HEK293 (cell line): Measurements from ENCODE around the gene DSCAML1.

ENCODE experiments used
- CTCF ChIA-PET: fragments of 350-600 bp; formaldehyde crosslinking; extraction: SDS; loops from one replicate; lab custom pipeline; 2021; ENCODE audit warnings: antibody characterized with exemption; lab: Yijun Ruan, JAX
- POLR2A ChIA-PET: fragments of 300-600 bp; formaldehyde crosslinking; extraction: SDS; loops from one replicate; lab custom pipeline; 2020; ENCODE audit warnings: antibody characterized with exemption, inconsistent platforms; lab: Yijun Ruan, JAX
- H3K27ac ChIP-seq: fragments of 200-500 bp; sonication (Bioruptor generic); 2 replicates; pipeline ENCODE4 v1.5.1; 2014; ENCODE audit warnings: low read depth, low read length, control low read depth, inconsistent platforms; ENCODE audit errors: extremely low read depth
- H3K36me3 ChIP-seq, 2 experiments: fragments of 200-500 bp in 1 of 2; sonication (Bioruptor generic) in 1 of 2; 1 replicate in 1 of 2; 2 replicates in 1 of 2; pipeline ENCODE4 v1.5.1; 2014 to 2017; ENCODE audit warnings: inconsistent platforms in 2 of 2, low read length in 2 of 2; ENCODE audit not compliant: control insufficient read depth in 2 of 2, insufficient read depth in 1 of 2
- H3K4me1 ChIP-seq: fragments of 200-500 bp; sonication (Bioruptor generic); 2 replicates; pipeline ENCODE4 v1.5.1; 2014; ENCODE audit warnings: mild to moderate bottlenecking, low read length, inconsistent platforms; ENCODE audit not compliant: control insufficient read depth, insufficient read depth
- H3K4me3 ChIP-seq: 2 replicates; pipeline ENCODE4 v1.5.1; 2011; ENCODE audit warnings: low read depth, mild to moderate bottlenecking, control low read depth, low read length, moderate library complexity
- H3K9me3 ChIP-seq: fragments of 200-500 bp; sonication (Bioruptor generic); 2 replicates; pipeline ENCODE4 v1.5.1; 2014; ENCODE audit warnings: low read depth, low read length, inconsistent platforms; ENCODE audit not compliant: control insufficient read depth, insufficient read depth
- BCL6B ChIP-seq: fragments of 450-650 bp; formaldehyde crosslinking; IDR thresholded peaks from 2 replicates; pipeline ENCODE4 v1.5.1; 2017; ENCODE audit warnings: missing biosample characterization, missing genetic modification characterization
- MZF1 ChIP-seq: fragments of 450-650 bp; formaldehyde crosslinking; IDR thresholded peaks from 2 replicates; pipeline ENCODE4 v1.5.1; 2017; ENCODE audit warnings: missing biosample characterization, missing genetic modification characterization, borderline replicate concordance
- OVOL3 ChIP-seq: fragments of 450-650 bp; formaldehyde crosslinking; IDR thresholded peaks from 2 replicates; pipeline ENCODE4 v1.5.1; 2016; ENCODE audit warnings: missing biosample characterization, missing genetic modification characterization
- TRIM28 ChIP-seq: IDR thresholded peaks from 2 replicates; pipeline ENCODE4 v1.6.1; 2011; ENCODE audit warnings: low read length, control low read depth, borderline replicate concordance
- WT1 ChIP-seq: fragments of 450-650 bp; formaldehyde crosslinking; IDR thresholded peaks from 2 replicates; pipeline ENCODE4 v1.5.1; 2016; ENCODE audit warnings: missing biosample characterization, missing genetic modification characterization
- ZBTB49 ChIP-seq: fragments of 450-650 bp; formaldehyde crosslinking; IDR thresholded peaks from 2 replicates; pipeline ENCODE4 v1.5.1; 2016; ENCODE audit warnings: missing biosample characterization, missing genetic modification characterization, low read depth
- ZFP41 ChIP-seq: fragments of 450-650 bp; formaldehyde crosslinking; IDR thresholded peaks from 2 replicates; pipeline ENCODE4 v1.5.1; 2016; ENCODE audit warnings: missing biosample characterization, missing genetic modification characterization, borderline replicate concordance
- ZNF140 ChIP-seq: fragments of 450-650 bp; formaldehyde crosslinking; IDR thresholded peaks from 2 replicates; pipeline ENCODE4 v1.5.1; 2016; ENCODE audit warnings: missing biosample characterization, missing genetic modification characterization
- ZNF302 ChIP-seq: fragments of 450-650 bp; formaldehyde crosslinking; IDR thresholded peaks from 2 replicates; pipeline ENCODE4 v1.5.1; 2016; ENCODE audit warnings: missing biosample characterization, missing genetic modification characterization, low read depth
- ZNF416 ChIP-seq: fragments of 450-650 bp; formaldehyde crosslinking; IDR thresholded peaks from 2 replicates; pipeline ENCODE4 v1.5.1; 2016; ENCODE audit warnings: missing biosample characterization, missing genetic modification characterization
- ZNF610 ChIP-seq: fragments of 450-650 bp; formaldehyde crosslinking; IDR thresholded peaks from 2 replicates; pipeline ENCODE4 v1.5.1; 2016; ENCODE audit warnings: missing biosample characterization, missing genetic modification characterization, borderline replicate concordance
- ZNF658 ChIP-seq: fragments of 450-650 bp; formaldehyde crosslinking; IDR thresholded peaks from 2 replicates; pipeline ENCODE4; 2016; ENCODE audit warnings: missing biosample characterization, missing genetic modification characterization
- ZNF664 ChIP-seq: fragments of 450-650 bp; formaldehyde crosslinking; IDR thresholded peaks from 2 replicates; pipeline ENCODE4 v1.5.1; 2016; ENCODE audit warnings: missing biosample characterization, missing genetic modification characterization
- ZNF670 ChIP-seq: fragments of 450-650 bp; formaldehyde crosslinking; IDR thresholded peaks from 2 replicates; pipeline ENCODE4 v1.5.1; 2016; ENCODE audit warnings: missing biosample characterization, missing genetic modification characterization, low read depth
- ZNF76 ChIP-seq: fragments of 450-650 bp; formaldehyde crosslinking; IDR thresholded peaks from 2 replicates; pipeline ENCODE4; 2016; ENCODE audit warnings: low read depth, missing biosample characterization, missing genetic modification characterization, borderline replicate concordance
- ZSCAN30 ChIP-seq: fragments of 450-650 bp; IDR thresholded peaks from 2 replicates; pipeline ENCODE4 v1.5.1; 2018; ENCODE audit warnings: missing biosample characterization, mild to moderate bottlenecking, missing genetic modification characterization, moderate library complexity
- TF ChIP-seq, protein P1 (sequence below): fragments of 450-650 bp; formaldehyde crosslinking; IDR thresholded peaks from 2 replicates; pipeline ENCODE4 v1.5.1; 2017; ENCODE audit warnings: missing biosample characterization, missing genetic modification characterization
- TF ChIP-seq, protein P2 (sequence below): fragments of 450-650 bp; formaldehyde crosslinking; IDR thresholded peaks from 2 replicates; pipeline ENCODE4 v1.5.1; 2016; ENCODE audit warnings: missing biosample characterization, missing genetic modification characterization, borderline replicate concordance
- TF ChIP-seq, protein P3 (sequence below): sonication (generic); formaldehyde crosslinking; IDR thresholded peaks from 2 replicates; pipeline ENCODE4 v1.8.1; 2022; ENCODE audit warnings: mild to moderate bottlenecking, moderate library complexity, missing genetic modification reagents
- TF ChIP-seq, protein P4 (sequence below): fragments of 450-650 bp; formaldehyde crosslinking; IDR thresholded peaks from 2 replicates; pipeline ENCODE4 v1.5.1; 2016; ENCODE audit warnings: missing biosample characterization, missing genetic modification characterization

DSCAML1 gene

DNA sequence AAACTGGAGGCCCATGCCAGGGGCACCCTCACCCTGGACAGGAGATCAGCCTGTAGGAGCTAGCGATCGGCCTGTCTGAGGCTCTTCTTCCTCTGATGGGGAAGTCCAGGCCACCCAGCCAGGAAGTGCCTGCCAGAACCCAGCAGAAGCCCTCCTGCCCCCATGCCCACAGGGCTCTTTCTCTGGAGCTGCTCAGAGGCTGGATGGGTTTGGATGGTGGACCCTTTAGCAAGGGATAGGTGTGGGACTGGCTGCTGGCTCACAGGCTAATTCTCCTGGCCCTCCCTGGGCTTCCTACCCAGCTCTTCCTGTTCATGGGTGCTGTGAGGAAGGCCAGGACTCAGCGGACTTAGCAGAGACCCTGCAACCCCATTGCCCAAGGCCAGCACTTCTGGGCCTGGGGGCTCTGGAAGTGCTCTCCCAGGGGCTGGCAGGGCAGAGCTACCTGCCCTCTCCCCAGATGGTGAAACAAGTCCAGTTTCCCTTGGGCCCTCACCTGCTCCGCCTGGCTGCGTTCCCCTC is 19.9 kb upstream of the DSCAML1 start:
- CTCF ChIA-PET: interaction anchor here (0.6 to 10.1 kb wide), 23 partner anchors 10 to 394 kb away, joined by 3 to 223 read pairs (median 4); no protein-coding TSS in a partner anchor
- TF ChIP-seq ZSCAN30 (tag by site-specific recombination): no peak
- TF ChIP-seq ZNF658: no peak
- TF ChIP-seq ZNF610 (tag by site-specific recombination): no peak
- TF ChIP-seq ZNF670: no peak
- TF ChIP-seq MZF1: no peak
- no peak for TF ChIP-seq ZNF664 (tag by site-specific recombination)
- TF ChIP-seq ZFP41 (tag by site-specific recombination): no peak
- no peak for TF ChIP-seq BCL6B (tag by site-specific recombination)
- Histone ChIP-seq H3K27ac (no peak overlapping the region), H3K4me1 (peaks cover 3% of the 10 kb centered on the region; the same call in 1 of the 2 replicates), H3K9me3 (no peaks in the 10 kb centered on the region), H3K4me3 (no peak overlapping the region), H3K36me3 (no peaks in the 10 kb centered on the region)
- POLR2A ChIA-PET: interaction anchor here (1.3 kb wide), 1 partner anchor 9 kb away, joined by 4 read pairs; no protein-coding TSS in a partner anchor

DNA sequence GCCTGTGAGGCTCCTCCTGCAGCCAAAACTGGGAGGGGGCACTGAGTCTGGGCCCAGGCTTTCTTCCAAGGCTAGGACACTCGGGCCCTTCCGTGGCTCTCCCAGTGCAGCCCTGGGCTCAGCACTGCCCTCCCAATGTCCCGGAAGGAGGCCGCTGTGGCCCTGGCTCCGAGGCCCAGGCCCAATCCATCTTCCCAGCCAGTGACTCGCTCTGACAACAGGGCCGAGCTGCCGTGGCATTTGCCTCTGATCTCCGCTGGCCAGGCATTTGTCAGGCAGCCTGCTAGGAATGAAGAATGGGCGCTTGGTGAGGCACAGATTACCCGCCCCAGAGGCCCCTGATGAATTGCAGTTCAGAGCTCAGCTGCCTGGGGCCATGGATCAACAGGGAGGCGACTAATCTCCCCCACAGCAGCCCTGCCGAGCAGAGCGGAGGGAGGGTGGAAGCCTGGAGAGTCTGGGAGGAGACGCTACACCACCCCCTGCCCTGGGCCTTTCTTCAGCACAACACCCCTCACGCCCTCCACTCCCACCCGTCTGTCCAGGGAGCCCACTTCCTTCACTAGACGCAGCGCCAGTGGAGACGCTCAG is 19.2 kb upstream of the DSCAML1 start:
- H3K27ac ChIP-seq: no peak overlapping the region; the same call in 1 of the 2 replicates
- no peak overlapping the region for H3K4me3 ChIP-seq
- H3K36me3 ChIP-seq: no peaks in the 10 kb centered on the region
- POLR2A ChIA-PET: interaction anchor here (1.3 kb wide), 1 partner anchor 9 kb away, joined by 4 read pairs; no protein-coding TSS in a partner anchor
- no peaks in the 10 kb centered on the region for H3K9me3 ChIP-seq
- CTCF ChIA-PET: interaction anchor here (0.5 to 10.1 kb wide), 15 partner anchors 9 to 390 kb away, joined by 3 to 223 read pairs (median 9); no protein-coding TSS in a partner anchor
- H3K4me1 ChIP-seq: peaks cover 3% of the 10 kb centered on the region; the same call in 1 of the 2 replicates
- TF ChIP-seq OVOL3 (tag by site-specific recombination): no peak
- no peak for TF ChIP-seq ZNF76 (tag by site-specific recombination)
- no peak for TF ChIP-seq ZNF416
- TF ChIP-seq, protein P1, sequence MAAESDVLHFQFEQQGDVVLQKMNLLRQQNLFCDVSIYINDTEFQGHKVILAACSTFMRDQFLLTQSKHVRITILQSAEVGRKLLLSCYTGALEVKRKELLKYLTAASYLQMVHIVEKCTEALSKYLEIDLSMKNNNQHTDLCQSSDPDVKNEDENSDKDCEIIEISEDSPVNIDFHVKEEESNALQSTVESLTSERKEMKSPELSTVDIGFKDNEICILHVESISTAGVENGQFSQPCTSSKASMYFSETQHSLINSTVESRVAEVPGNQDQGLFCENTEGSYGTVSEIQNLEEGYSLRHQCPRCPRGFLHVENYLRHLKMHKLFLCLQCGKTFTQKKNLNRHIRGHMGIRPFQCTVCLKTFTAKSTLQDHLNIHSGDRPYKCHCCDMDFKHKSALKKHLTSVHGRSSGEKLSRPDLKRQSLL (tag by site-specific recombination): no peak
- TF ChIP-seq ZNF140 (tag by site-specific recombination): no peak
- TF ChIP-seq TRIM28: peak; percentile 73; the same call in 1 of the 2 replicates
- TF ChIP-seq ZNF302 (tag by site-specific recombination): no peak
- TF ChIP-seq WT1: peak; percentile 55
- TF ChIP-seq, protein P2, sequence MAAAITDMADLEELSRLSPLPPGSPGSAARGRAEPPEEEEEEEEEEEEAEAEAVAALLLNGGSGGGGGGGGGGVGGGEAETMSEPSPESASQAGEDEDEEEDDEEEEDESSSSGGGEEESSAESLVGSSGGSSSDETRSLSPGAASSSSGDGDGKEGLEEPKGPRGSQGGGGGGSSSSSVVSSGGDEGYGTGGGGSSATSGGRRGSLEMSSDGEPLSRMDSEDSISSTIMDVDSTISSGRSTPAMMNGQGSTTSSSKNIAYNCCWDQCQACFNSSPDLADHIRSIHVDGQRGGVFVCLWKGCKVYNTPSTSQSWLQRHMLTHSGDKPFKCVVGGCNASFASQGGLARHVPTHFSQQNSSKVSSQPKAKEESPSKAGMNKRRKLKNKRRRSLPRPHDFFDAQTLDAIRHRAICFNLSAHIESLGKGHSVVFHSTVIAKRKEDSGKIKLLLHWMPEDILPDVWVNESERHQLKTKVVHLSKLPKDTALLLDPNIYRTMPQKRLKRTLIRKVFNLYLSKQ (tag by site-specific recombination): no peak
- TF ChIP-seq, protein P3, sequence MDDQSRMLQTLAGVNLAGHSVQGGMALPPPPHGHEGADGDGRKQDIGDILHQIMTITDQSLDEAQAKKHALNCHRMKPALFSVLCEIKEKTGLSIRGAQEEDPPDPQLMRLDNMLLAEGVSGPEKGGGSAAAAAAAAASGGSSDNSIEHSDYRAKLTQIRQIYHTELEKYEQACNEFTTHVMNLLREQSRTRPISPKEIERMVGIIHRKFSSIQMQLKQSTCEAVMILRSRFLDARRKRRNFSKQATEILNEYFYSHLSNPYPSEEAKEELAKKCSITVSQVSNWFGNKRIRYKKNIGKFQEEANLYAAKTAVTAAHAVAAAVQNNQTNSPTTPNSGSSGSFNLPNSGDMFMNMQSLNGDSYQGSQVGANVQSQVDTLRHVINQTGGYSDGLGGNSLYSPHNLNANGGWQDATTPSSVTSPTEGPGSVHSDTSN (CRISPR knock-in tag): no peak
- TF ChIP-seq, protein P4, sequence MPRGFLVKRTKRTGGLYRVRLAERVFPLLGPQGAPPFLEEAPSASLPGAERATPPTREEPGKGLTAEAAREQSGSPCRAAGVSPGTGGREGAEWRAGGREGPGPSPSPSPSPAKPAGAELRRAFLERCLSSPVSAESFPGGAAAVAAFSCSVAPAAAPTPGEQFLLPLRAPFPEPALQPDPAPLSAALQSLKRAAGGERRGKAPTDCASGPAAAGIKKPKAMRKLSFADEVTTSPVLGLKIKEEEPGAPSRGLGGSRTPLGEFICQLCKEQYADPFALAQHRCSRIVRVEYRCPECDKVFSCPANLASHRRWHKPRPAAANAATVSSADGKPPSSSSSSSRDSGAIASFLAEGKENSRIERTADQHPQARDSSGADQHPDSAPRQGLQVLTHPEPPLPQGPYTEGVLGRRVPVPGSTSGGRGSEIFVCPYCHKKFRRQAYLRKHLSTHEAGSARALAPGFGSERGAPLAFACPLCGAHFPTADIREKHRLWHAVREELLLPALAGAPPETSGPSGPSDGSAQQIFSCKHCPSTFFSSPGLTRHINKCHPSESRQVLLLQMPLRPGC (tag by site-specific recombination): no peak
- no peak for TF ChIP-seq ZBTB49
